DMS53 (cell line): ENCODE data around the gene TFB1M.
"Not testable (repeated sequence)": the region's sequence is repeated elsewhere in the genome, so short reads cannot be mapped to it uniquely, and the experiment has no call there.

Source experiments
- DNase-seq: peaks from one replicate; lab custom pipeline; 2025; lab: John Stamatoyannopoulos, UW

The TFB1M gene

DNA sequence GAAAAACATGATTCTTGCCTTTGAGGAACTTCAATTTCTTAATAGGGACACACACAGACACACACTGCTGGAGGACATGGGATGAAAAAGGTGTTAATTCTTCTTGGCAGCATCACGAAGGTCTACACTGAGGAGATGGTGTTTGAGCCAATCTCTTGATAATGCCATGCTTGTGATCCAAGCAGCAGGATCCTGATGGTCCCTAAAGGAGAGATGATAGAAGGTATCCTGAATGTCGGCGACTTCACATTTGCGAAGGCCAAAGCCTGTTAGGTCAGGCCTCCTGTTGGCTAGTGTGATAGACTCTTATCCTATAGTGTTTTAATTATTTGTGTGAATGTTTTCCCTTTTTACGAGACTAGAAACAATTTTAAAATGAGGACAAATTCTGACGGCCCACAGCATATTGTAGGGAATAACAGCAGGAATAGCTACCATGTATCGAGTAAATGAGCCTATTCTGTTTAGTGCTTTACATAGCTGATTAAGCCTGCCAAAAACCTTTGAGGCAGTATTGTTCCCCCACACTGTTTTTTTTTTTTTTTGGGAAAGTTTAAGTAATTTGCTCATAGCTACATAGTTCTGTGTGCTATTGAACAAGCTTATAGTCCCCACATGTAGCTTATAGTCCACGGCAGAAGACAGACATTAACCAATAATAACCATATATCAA is 15.3 kb upstream of the TFB1M start:
- DNase-seq, result peak; percentile 47

DNA sequence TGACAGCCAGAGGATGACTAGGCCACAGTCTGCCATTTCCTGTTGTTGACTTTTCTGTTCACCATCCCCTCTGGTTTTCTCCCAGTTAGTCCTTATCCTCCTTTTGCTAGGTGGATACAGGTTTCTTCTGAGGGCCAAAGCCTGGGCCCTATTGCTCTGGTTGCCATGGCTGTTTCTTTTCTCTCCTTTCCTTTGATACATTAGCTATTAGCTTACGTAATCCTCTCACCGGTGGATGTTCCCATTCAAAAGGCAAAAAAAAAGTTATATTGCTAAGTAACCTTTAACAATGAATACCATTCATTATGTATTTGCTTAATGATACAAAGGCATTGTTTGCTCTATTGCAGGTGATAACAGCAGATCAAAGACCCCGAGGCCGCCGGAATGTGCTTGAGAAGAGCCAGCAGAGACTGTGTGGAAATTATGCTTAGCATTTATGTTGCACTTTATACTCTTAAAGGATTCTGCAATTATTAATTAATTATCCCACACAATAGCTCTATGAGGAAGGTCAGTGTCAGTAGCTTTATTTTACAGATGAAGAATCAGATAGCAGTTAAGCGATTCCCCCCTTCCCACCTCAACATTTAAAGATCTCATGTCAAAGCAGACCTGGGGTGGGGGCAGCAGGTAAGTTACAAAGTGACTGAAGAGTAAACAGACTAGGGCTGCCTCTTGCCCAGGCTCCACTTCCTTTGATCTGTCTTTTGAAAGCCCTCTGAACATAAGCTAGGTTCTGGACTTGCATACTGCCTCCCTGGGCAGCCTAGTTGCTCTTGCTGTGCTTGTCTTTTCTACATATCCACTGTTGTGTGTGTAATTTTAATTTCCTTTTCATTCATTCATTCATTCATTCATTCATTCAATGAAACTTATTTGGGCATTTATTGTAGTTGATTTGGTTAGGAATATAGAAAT is 14.5 kb upstream of the TFB1M start:
- peak; percentile 95 for DNase-seq

DNA sequence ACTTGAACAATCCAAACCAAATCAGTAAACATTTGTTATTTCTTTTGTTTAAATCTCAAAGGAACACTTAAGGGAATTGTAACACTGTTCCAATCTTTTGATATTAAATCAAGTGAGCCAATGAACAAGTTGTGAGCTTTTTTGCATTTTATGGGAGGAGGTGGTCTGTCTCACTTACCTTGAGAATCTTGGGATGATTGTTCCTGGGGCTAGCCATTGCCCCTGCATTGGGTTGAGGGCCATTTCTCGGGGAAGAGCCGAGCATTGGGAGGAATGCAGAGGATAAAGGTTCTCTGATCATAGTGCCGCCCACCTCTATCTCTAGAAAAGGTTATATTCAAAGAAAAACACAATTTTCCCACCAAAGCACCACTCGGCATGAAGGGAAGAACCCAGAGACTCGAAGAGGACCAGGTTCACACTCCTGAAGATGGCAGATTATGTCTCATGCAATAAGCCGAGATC is 13.8 kb upstream of the TFB1M start:
- no peak for DNase-seq

DNA sequence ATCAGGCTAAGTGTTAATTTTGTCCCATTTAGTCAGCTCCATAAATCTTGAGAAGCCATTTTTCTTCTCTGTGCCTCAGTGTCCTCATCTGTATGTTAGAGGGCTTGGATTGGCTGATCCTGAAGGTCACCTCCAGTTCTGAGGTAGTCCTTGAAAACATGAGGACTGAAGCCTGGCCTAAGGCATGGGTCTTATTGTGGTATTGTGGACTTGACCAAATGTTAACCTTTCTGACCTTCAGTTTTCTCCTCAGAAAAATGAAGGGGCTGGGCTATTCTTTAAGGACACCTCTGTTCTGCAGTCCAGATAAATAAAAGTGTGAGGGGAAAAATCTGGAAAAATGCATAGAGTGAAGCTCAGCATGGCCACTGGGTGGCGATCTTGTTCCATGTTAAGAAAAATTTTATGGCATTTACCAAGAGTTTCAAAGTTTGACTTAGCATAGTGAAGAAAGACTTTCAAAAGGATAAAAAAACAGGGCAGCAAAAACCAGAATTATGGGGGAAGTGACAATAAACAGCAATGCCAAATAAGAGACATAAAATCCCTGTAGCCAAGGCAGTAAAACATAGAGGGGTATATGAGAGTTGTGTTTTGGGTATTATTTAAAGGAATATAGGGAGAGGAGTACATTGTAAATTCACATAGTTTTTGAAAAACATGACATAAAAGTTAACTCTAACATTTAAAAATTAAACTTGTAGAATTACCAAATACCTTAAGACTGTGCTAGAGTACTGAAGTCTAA is 13.2 kb upstream of the TFB1M start:
- peak; percentile 82 for DNase-seq

DNA sequence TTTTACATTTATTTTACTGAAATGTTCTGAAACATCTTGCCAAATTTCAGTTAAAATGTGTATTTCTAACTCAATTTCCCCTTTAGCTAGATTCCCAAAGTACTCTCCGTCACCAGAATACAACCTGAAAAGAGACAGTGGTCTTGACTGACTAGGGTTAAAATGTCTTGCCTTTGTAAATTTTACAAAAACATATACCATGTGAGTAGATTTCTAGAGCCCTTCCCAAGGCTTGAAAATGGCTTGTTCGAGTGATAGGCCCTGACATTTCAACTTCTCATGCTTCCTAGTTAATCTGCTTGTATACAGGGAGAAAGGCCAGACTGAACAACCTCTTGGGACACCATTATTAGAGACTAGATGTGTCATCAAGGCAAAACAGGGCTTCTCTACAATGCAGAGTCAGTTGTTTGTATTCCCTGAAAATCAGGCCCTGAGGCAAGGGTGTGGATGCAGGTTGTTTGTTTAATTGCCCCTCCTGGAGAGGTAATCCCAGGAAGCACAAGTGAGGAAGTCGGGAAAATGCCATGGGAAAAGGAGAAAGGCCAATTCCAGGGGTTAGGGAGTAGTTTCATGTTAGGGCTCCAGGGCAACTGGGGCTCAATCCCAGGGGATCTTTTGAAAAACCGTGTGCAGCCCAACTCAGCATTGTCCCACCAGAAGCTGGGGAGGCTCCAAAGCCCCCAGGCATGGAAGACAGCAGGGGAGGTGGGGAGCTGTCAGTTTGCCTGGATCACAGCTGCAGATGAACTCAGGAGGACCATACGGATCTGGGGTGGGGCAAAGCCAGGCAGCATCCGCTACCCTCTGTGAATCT is 11.6 kb upstream of the TFB1M start:
- no peak for DNase-seq

DNA sequence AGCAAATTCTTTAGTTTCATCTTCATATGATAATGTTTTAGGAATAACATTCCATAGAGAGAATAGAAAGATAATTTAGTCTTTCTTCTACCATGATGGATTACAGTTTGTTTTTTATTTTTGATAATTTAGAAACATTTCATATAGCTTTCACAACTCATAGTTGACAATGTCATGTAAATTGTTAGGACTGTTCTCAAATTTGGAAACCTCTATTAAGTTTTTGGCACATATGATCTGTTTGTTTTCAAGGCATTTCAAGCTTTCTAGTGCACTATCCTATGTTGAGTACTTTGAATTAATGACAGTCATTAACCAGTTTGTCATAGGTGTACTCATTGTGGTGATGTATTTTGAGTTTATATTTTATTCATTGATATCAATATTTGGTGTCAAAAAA is 10.7 kb upstream of the TFB1M start:
- no peak for DNase-seq

DNA sequence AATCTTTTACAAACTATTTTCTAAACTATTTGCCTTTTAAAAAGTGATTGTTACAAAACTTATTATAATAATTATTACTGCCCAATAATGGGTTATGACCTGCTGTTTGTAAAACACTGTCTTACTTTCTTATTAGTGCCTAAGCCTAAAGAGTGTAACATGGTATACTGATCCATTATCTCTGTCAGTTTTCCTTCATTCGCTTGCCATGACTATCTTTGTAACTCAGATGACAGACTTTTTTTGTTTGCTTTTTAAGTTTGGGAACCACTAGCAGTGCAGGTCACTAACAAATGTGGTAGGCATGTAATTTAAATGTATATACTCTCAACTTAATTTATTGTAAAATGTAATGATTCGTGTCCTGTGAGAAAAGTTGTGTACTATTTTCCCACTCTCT is 9.9 kb upstream of the TFB1M start:
- DNase-seq, result no peak

DNA sequence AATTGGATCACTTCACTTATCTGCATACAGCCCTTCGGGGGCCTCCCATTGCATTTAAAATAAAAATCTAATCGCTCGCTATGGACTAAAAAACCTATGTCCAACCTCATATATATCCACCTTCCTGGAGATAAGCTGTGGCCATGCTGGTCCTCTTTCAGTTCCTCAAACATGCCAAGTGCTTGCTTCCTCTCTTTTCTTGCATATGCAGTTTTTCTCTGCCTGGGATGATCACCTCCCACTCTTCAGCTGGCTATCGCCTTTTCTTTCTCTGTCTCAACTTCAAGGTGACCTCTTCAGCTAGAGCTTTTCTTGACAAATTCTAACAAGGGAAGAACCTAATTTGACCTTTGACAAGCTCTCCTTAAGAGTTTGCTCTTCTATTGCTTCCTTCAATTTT is 5.6 kb upstream of the TFB1M start:
- DNase-seq, result no peak

DNA sequence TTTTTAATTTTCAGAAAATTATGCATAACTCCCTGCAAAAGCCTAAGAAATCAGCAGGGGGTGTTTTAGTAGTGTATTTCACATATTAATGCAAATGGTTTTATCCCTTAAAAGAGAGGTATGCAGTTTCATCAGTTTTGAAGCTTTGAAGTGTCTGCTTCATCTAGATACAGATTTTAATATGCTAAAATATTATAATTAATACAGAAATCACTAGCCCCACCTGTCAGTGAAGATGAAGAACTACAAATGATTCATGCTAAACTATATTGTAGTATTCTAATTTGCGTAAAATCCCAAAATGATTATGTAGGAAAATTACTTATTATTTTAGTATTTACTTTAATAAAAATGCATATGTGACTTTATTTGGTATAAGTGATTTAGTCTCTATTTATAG is 2.9 kb upstream of the TFB1M start:
- peak; percentile 21 for DNase-seq

DNA sequence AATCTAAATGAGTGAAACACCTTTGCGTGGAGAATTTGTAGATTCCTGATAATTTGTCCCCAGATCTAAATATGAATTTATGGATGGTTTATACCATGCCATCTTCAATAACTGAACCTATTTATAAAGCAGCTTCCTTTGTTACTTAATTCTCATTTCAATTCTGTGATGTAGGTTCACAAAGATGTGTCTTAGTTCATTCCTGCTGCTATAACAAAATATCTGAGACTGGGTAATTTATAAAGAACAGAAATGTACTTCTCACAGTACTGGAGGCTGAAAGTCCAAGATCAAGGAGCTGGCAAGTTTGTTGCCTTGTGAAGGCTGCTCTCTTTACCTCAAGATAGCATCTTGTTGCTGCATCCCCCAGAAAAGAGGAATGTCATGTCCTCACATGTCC is 2.1 kb upstream of the TFB1M start:
- DNase-seq, result no peak

DNA sequence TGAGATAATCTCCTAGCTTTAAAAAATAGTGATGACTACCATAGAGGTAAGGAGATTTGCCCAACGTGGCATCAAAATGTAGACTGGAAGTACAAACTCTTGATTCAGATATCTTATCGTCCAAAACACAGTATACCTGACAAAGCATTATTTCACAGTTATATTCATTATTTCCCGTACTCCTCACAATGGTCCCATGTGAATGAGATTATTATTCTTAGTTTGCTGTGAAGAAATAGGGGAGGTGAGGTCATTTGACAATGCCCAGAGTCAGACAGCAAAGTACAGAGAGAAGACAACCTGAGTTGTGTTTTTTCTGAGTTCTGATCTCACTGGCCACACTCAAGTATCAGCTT is 1.2 kb upstream of the TFB1M start:
- peak; percentile 5 for DNase-seq

DNA sequence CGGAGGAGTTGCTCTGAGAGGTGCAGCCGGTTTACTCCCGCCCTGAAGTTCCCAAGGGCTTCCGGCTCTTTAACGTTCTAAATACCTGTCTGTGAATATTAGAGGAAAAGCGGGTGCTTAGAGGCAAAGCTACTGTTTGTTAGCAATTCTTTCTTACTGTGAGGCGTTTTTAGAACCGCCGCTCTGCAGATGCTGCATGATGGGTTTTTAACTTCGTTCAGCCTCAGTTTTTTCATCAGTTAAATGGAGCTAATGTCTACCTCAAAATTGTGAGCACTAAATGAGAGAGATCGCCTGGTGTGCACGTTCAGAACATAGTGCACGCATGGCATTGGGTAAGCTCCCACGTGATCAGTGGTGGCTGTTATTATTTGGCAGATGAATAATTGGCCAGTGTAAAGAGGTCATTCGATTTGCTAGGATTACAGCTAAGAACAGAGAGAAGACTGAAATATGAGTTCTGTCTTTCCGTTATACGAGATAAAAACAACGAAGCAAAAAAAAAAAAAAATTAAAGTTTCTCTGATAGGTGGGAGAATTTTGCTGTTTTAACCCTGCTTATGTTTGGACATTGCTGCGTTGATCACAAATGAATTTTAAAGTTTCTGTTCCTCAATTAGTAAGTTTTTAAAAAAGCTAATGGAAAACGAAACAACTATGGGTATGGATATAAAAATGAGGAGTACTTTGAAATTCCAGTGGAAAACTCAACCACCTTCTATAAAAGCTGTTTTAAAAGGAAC is 660 bp upstream of the TFB1M start:
- peak; percentile 92 for DNase-seq

DNA sequence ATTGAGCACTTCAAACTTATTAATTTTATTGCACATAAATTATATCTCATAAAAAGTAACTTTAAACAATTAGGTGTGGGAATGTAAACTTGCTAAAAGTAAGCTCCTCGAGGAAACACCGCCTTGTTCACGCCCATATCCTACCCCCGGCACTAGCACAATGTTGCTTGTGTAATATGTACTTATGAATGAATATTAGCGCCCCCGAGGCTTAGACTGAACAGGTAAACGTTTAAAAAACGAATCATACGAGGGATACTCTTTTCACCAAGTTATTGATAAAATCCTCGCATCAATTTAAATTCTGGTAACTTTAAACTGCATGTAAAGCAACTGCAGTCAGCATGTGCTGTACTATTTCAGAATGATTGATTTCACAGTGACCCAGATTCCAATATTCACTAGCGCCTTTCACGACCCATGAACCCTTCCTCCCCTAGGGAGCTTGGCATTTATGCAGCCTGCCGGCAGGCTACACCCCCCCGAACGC is 637 bp downstream of the TFB1M start:
- DNase-seq, result peak; percentile 60

DNA sequence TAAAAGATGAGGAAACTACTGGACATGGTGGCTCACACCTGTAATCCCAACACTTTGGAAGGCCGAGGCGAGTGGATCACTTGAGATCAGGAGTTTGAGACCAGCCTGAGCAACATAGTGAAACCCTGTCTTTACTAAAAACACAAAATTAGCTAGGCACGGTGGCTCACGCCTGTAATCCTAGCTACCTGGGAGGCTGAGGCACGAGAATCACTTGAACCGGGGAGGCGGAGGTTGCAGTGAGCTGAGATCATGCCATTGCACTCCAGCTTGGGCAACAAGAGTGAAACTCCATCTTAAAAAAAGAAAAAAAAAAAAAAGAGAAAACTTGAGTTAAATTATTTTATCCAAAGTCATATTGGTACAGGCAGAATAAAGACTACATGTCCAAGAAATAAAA is 1.3 kb downstream of the TFB1M start:
- DNase-seq, result not testable (repeated sequence)

DNA sequence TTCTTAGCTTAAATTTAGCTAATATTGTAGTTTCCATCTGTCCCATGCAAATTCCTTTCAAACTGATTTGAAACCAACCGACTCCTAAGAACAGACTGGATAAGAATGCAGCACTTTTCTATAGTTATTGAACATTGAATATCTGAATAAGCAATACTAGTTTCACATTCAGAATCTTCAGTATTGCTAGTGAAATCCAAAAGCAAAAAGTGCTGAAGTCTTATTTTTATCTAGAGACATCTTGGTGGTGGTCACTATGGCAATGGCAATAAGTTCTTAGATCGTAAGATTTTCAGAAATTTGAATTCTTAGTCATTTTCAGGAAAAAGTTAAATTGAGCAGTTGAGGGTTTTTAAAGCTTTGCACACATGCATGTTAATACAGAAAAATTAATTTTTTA is 2.7 kb downstream of the TFB1M start:
- no peak for DNase-seq

DNA sequence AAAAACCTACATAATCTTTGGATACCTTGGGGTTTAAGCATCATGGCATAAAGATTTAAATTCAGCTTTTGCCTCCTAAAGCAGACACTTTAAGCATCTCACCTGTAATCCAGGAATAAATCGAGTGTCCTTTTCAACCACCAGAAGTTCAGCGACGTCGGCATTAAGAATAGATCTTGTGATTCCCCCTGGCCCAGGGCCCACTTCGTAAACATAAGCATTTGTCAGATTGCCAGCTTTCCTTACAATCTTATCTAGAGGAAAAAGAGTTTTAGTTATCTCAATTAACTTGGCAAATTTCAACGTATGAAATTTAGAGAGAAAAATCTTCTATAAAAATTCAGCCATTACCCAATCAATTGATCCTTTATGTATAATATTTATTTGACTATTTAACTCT is 3.2 kb downstream of the TFB1M start:
- DNase-seq, result no peak

DNA sequence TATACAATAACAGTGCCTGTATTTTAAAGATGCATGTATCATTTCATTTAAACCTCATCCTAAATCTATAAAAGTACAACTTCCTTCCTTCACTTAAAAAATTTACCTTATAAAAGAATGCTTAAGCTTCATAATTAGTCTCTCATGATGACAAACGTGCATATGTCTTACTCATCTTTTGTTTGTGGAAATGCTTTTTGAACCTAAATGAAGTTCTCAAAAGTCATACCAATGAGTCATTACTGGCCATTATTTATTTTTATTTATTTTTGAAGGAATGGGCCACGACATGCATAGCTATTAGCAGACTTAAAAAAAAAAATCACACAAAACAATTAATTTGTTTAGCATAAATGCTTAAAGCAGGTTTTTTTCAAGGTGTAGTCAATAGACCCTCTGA is 3.7 kb downstream of the TFB1M start:
- no peak for DNase-seq

DNA sequence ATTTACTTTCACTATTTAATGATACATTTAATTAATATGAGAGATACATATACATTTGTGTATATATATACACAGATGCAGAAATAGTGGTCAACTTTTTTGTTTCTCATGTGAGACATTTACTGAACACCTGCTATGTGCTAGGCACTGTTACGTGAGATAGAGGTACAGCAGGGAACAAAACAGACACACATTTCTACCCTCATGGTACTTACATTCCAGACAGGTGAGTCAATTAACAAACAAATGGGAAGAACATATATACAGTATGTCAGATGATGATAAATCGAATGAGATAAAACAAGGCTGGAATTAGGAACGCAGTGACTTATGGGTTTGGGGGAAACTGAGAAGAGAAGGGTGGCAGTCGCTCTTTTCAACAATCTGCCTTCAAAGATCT is 5.1 kb downstream of the TFB1M start:
- DNase-seq, result no peak

DNA sequence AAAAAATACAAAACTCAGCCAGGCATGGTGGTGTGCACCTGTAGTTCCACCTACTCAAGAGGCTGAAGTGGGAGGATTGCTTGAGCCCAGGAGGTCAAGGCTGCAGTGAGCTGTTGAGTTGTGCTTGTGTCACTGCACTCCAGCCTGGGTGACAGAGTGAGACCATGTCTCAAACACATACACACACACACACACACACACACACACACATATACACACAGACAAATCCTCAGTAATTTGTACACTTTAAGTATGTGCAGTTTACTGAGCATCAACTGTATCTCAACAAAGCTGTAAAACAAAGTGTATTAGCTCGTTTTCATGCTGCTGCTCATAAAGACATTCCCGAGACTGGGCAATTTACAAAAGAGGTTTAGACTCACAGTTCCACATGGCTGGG is 7.3 kb downstream of the TFB1M start:
- no peak for DNase-seq

DNA sequence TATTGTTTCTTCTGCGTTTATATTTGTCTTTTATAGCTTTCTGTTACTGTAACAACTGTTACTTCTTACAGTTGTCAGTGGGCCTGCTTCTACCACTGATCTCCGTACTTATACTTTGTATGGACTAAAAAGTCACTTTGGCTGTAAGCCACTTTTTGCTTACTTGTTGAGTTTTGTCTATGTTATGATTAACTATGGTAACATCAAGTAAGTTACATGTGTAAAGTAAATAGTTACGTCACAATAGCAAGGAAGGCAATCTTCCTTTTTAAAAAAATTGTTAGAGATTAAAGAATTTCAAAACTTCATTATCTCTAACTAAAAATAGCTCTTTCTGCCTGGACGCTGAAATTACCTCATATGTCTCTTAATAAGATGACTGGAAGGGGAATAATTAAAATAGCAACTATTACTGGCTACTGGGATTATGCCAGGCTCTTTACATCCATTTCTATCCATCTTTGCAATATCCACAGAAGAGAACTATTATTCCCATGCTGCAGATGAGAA is 10.9 kb downstream of the TFB1M start:
- DNase-seq, result no peak

DNA sequence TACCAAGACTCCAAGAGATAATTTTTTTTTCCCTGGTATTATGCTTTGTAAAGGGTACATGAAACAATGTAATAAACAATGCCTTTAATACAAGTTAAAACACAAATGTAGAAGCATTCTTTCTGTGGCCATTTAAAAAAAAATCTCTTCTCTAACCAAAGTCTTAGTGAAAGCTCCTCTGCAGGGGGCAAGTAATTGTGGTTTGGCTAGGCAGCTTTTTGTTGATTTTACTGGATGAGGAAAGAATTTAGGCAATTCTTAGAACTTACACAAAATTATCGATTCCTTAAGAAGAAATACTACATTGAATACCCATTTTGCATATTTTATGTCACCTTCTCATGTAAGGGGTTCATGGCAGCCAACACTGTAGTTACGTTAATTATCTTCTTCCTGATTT is 12.4 kb downstream of the TFB1M start:
- no peak for DNase-seq
